Mammary epithelial cell (primary cell): ENCODE measurements around the gene SCN8A.

ENCODE experiments used
- CTCF ChIP-seq, 2 donors: IDR thresholded peaks in 1 of 2; conservative IDR thresholded peaks in 1 of 2; 2 replicates each; pipeline ENCODE4 v1.5.1; 2011 to 2012; ENCODE audit warnings: inconsistent platforms in 2 of 2, low read length in 2 of 2, mild to moderate bottlenecking in 2 of 2, control low read depth in 1 of 2, low read depth in 1 of 2; ENCODE audit not compliant: insufficient read depth in 1 of 2; ENCODE audit errors: extremely low read depth in 1 of 2
- EZH2 ChIP-seq: IDR thresholded peaks from 2 replicates; pipeline ENCODE4 v1.6.1; 2012; ENCODE audit warnings: low read length, inconsistent platforms, borderline replicate concordance

GRCh38 chr12:51694146-51694545 is 103.1 kb downstream of the SCN8A start:
- TF ChIP-seq CTCF (conservative IDR thresholded peaks at IDR 0.05 in 1 of 2, IDR thresholded peaks at IDR 0.05 in 1 of 2; ENCODE audit: extremely low read depth in 1 of 2, insufficient read depth in 1 of 2, low read depth in 1 of 2, low read length in 2 of 2) (no peak), EZH2 (no peak)
